ENCODE results near the gene DMPK. TPM values are rescaled to one million over a fixed set of nuclear protein-coding genes. Genes with fewer than 3 reads are reported as not detected.

The DMPK gene
- total and polyA plus RNA-seq, 8 donors: 27.0 to 293 (median 39.5) TPM

DNA sequence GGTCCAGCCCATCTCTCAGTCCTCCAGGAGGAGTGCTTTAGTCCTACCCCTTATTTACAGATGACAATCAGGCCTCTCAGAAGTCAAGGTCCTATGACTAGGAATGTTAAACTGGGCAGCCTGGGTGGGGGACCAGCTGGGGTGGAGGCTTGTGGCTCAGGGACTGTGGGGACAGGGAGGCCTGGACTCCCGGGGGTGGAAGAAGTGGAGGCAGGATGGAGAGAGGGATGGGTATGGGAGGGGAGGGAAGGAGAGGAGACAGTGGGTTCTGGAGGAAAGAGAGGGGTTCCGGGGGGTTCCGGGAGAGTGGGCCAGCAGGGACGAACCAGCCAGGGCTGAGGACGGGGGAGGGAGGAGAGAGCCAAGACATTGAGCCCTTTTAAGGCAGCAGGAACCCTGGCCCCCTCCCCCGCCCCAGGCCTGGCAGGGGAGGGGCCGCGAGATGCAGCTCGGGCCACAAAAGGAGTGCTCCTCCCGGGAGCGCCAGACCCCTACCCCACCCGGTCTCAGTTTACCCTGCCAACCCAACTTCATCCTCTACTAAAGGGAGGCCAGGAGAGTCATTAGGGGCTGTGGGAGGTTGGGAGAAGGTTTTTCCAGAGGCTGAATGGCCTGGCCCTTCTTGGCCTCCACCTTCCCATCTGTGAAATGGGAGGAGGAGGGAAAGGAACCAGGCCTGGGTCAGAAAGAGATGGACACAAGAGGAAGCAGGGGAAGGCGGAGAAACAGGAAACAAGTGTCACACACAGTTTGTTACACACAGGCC is 1.7 kb downstream of the DMPK start:
- H3K4me3 ChIP-seq: peak overlapping the region in 3 of 4 donors; percentile 38 to 56 (median 54)
- no peaks in the 10 kb centered on the region for H3K27me3 ChIP-seq
- DNase-seq (peak in 3 of 6 donors; percentile 49 to 60 (median 57)), ATAC-seq (peak; percentile 2 to 15 (median 10)), FAIRE-seq (no peak)
- intact Hi-C loops (cut with DNase I): no loop called here
- no peak for TF ChIP-seq CTCF (IDR thresholded peaks at IDR 0.05)
- no peaks in the 10 kb centered on the region for H3K9me3 ChIP-seq
- peak overlapping the region; percentile 64 to 90 (median 74) for H3K27ac ChIP-seq
- peaks cover 0 to 30% (median 16%) of the 10 kb centered on the region in 3 donors for H3K36me3 ChIP-seq
- WGBS, 2 donors: 20 to 28% methylated on average over 13 of the region's 13 CpGs
- peaks cover 0 to 13% (median 0%) of the 10 kb centered on the region in 3 donors for H3K4me1 ChIP-seq

- Histone ChIP-seq H3K27ac (peak overlapping the region in 2 of 4 donors; percentile 37 to 90), H3K4me1 (peaks cover 0 to 13% (median 0%) of the 10 kb centered on the region in 3 donors), H3K27me3 (no peaks in the 10 kb centered on the region), H3K4me3 (peak overlapping the region in 2 of 4 donors; percentile 54 to 56), H3K9me3 (no peaks in the 10 kb centered on the region), H3K36me3 (peaks cover 0 to 25% (median 16%) of the 10 kb centered on the region in 3 donors)
- TF ChIP-seq CTCF (IDR thresholded peaks at IDR 0.05): no peak
- peak in 3 of 6 donors; percentile 46 to 56 (median 48) for DNase-seq
- ATAC-seq: peak; percentile 1 to 5 (median 2)
- 36 to 42% methylated on average over 4 of the region's 4 CpGs for WGBS, 2 donors
- FAIRE-seq: no peak
- intact Hi-C loops (cut with DNase I): no loop called here
These were observed 2.2 kb downstream of the DMPK start for GRCh38 chr19:45780146-45780447.

- intact Hi-C loops (cut with DNase I): no loop called here
- peak; percentile 91 to 98 (median 98) for DNase-seq
- Histone ChIP-seq H3K27me3 (no peaks in the 10 kb centered on the region), H3K9me3 (no peaks in the 10 kb centered on the region), H3K27ac (peak overlapping the region in 2 of 4 donors; percentile 37 to 90), H3K4me3 (peak overlapping the region in 3 of 4 donors; percentile 5 to 56 (median 54)), H3K36me3 (peaks cover 0 to 25% (median 16%) of the 10 kb centered on the region in 3 donors), H3K4me1 (peaks cover 0 to 13% (median 0%) of the 10 kb centered on the region in 3 donors)
- peak; percentile 68 to 88 (median 87) for ATAC-seq
- peak; percentile 24 to 55 (median 48) for TF ChIP-seq CTCF (IDR thresholded peaks at IDR 0.05)
- 9 to 17% methylated on average over 45 to 48 of the region's 48 CpGs for WGBS, 2 donors
- FAIRE-seq: no peak
These were observed 2.8 kb downstream of the DMPK start for GRCh38 chr19:45779231-45780145.

DNA sequence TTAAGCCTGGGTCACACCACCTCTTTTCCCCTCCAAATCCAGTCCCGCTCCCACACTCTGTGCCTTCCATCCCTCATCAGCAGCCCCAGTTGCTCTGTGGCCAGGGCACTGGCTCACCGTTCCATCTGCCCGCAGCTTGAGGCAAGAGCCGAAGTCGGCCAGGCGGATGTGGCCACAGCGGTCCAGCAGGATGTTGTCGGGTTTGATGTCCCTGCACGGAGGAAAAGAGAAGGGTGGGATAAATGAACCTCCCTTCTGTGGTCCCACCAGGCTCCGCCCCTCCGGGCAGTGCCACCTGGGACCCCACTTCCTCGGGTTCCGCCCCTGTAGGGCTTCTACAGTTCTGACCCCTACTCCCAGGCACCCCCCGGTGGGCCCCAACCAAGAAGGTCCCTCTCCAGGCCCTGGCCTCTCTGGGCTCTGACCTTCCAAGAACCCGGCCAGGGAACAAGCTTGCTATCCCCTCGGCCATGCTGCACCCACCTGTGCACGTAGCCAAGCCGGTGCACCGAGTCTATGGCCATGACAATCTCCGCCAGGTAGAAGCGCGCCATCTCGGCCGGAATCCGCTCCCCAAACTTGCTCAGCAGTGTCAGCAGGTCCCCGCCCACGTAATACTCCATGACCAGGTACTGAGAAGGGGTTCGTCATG is 4.2 kb downstream of the DMPK start:
- no peak overlapping the region for H3K4me3 ChIP-seq
- ATAC-seq: no peak

More for the DNA sequence above, 4.2 kb downstream of the DMPK start:
- no peak overlapping the region for H3K27ac ChIP-seq
- 90 to 92% methylated on average over 28 of the region's 28 CpGs for WGBS, 2 donors
- no peaks in the 10 kb centered on the region for H3K9me3 ChIP-seq
- H3K4me1 ChIP-seq: peaks cover 4 to 20% (median 7%) of the 10 kb centered on the region in 3 donors
- H3K27me3 ChIP-seq: no peaks in the 10 kb centered on the region
- TF ChIP-seq CTCF (IDR thresholded peaks at IDR 0.05): no peak
- FAIRE-seq (no peak), DNase-seq (peak in 4 of 6 donors; percentile 36 to 79 (median 50))
- peaks cover 0 to 25% (median 16%) of the 10 kb centered on the region in 3 donors for H3K36me3 ChIP-seq
- intact Hi-C loops (cut with DNase I): no loop called here

Data from pancreas (tissue), 10 donors.